DND-41 (cell line): ENCODE data around the gene BTK.
A peak's percentile ranks its signal among the peaks of the same experiment; 100 is the strongest.

Source experiments
- ATAC-seq: fragments of 200-7000 bp; cut with Tn5 transposase; 3 replicates; pipeline ENCODE4 v1.9.1; 2021; ENCODE audit warnings: low read depth; ENCODE audit not compliant: insufficient read depth
- DNase-seq: peaks from one replicate; pipeline ENCODE4 v3.0.0-alpha.2; 2020
- H2AFZ ChIP-seq: 2 replicates; pipeline ENCODE4 v1.6.0; 2012; ENCODE audit warnings: low read depth, low read length
- H3K27ac ChIP-seq: 2 replicates; pipeline ENCODE4 v1.5.1; 2012; ENCODE audit warnings: low read length, inconsistent platforms
- H3K27me3 ChIP-seq: fragments of 200-600 bp; sonication (generic); 2 replicates; pipeline ENCODE4 v1.6.0; 2012; ENCODE audit warnings: low read length, mild to moderate bottlenecking, inconsistent platforms; ENCODE audit not compliant: insufficient read depth, poor library complexity
- H3K36me3 ChIP-seq: 2 replicates; pipeline ENCODE4 v1.5.1; 2012; ENCODE audit warnings: low read length, inconsistent platforms; ENCODE audit not compliant: insufficient read depth
- H3K4me1 ChIP-seq: 2 replicates; pipeline ENCODE4 v1.5.1; 2012; ENCODE audit warnings: mild to moderate bottlenecking, low read length; ENCODE audit not compliant: insufficient read depth
- H3K4me2 ChIP-seq: 2 replicates; pipeline ENCODE4 v1.6.0; 2012; ENCODE audit warnings: mild to moderate bottlenecking, moderate library complexity, low read length, inconsistent platforms; ENCODE audit not compliant: insufficient read depth
- H3K4me3 ChIP-seq, 2 experiments: fragments of 200-600 bp in 1 of 2; shearing (Covaris generic) in 1 of 2; 2 replicates each; pipeline ENCODE4 v1.5.1; 2012 to 2016; ENCODE audit warnings: inconsistent platforms in 2 of 2, low read length in 2 of 2, mild to moderate bottlenecking in 2 of 2, low read depth in 1 of 2, moderate library complexity in 1 of 2
- H3K79me2 ChIP-seq: 2 replicates; pipeline ENCODE4 v1.6.0; 2012; ENCODE audit warnings: low read length, inconsistent platforms; ENCODE audit not compliant: insufficient read depth
- H3K9ac ChIP-seq: 2 replicates; pipeline ENCODE4 v1.6.0; 2012; ENCODE audit warnings: low read depth, mild to moderate bottlenecking, inconsistent platforms, low read length, moderate library complexity
- H3K9me3 ChIP-seq: 2 replicates; pipeline ENCODE4 v1.5.1; 2012; ENCODE audit warnings: low read length, moderate library complexity, mild to moderate bottlenecking, inconsistent platforms; ENCODE audit not compliant: insufficient read depth, severe bottlenecking
- H4K20me1 ChIP-seq: 2 replicates; pipeline ENCODE4 v1.6.0; 2012; ENCODE audit warnings: low read length; ENCODE audit not compliant: insufficient read depth
- CTCF ChIP-seq: IDR thresholded peaks from 2 replicates; pipeline ENCODE4 v1.5.1; 2012; ENCODE audit warnings: borderline replicate concordance, low read length, moderate library complexity, mild to moderate bottlenecking; ENCODE audit not compliant: poor library complexity, severe bottlenecking; ENCODE audit errors: extremely low read depth
- EZH2 ChIP-seq: IDR thresholded peaks from 3 replicates; pipeline ENCODE4 v1.6.1; 2012; ENCODE audit warnings: borderline replicate concordance, low read depth, mild to moderate bottlenecking, moderate library complexity, low read length, inconsistent platforms; ENCODE audit not compliant: severe bottlenecking

BTK gene

GRCh38 chrX:101393530-101394305 is 7.7 kb upstream of the BTK start:
- H3K27me3 ChIP-seq, result no peaks in the 10 kb centered on the region
- DNase-seq, result no peak
- H3K4me1 ChIP-seq, result peaks cover 31% of the 10 kb centered on the region
- H3K9ac ChIP-seq, result no peak overlapping the region
- H3K27ac ChIP-seq, result no peak overlapping the region
- no peak overlapping the region for H3K4me3 ChIP-seq
- H3K36me3 ChIP-seq, result peaks cover 39% of the 10 kb centered on the region
- no peaks in the 10 kb centered on the region; the same call in 1 of the 2 replicates for H4K20me1 ChIP-seq
- H2AFZ ChIP-seq, result no peak overlapping the region
- H3K4me2 ChIP-seq, result peak overlapping the region; percentile 79; the same call in 1 of the 2 replicates
- TF ChIP-seq EZH2, result no peak
- no peak for TF ChIP-seq CTCF
- peaks cover 25% of the 10 kb centered on the region for H3K79me2 ChIP-seq
- H3K9me3 ChIP-seq, result no peaks in the 10 kb centered on the region
- ATAC-seq, result no peak

- Histone ChIP-seq H3K4me3 (peak overlapping the region; percentile 54 to 70; a peak in 3 of 4 replicates), H3K27ac (peak overlapping the region; percentile 69), H3K27me3 (no peaks in the 10 kb centered on the region), H3K4me2 (peak overlapping the region; percentile 79), H2AFZ (no peak overlapping the region), H3K79me2 (peaks cover 25% of the 10 kb centered on the region), H3K9ac (peak overlapping the region; percentile 69), H3K9me3 (no peaks in the 10 kb centered on the region), H3K36me3 (peaks cover 39% of the 10 kb centered on the region), H3K4me1 (peaks cover 31% of the 10 kb centered on the region), H4K20me1 (no peaks in the 10 kb centered on the region; the same call in 1 of the 2 replicates)
- DNase-seq, result no peak
- no peak for TF ChIP-seq CTCF
- TF ChIP-seq EZH2, result no peak
- ATAC-seq, result no peak
These were observed 5.8 kb upstream of the BTK start for GRCh38 chrX:101391831-101392230.

GRCh38 chrX:101390664-101391525 is 4.9 kb upstream of the BTK start, which contains the start of gene RPL36A:
Gene RPL36A, plus strand, starts transcription at chrX:101391011. Its CDS starts 33 bp downstream, at chrX:101391044.
- H3K27ac ChIP-seq, result peak within 1 kb of the TSS; percentile 81
- H3K36me3 ChIP-seq, result peaks cover 39% of the 10 kb centered on the region
- peaks cover 31% of the 10 kb centered on the region for H3K4me1 ChIP-seq
- ATAC-seq, result peak; percentile 97
- TF ChIP-seq CTCF (peak; percentile 82), EZH2 (no peak)
- peaks cover 25% of the 10 kb centered on the region for H3K79me2 ChIP-seq
- H4K20me1 ChIP-seq, result no peaks in the 10 kb centered on the region; the same call in 1 of the 2 replicates
- H3K4me2 ChIP-seq, result peak within 1 kb of the TSS; percentile 79
- peak within 1 kb of the TSS; percentile 95 for H2AFZ ChIP-seq
- H3K4me3 ChIP-seq, result peak within 1 kb of the TSS; percentile 54 to 70; a peak in 3 of 4 replicates
- peak within 1 kb of the TSS; percentile 69 for H3K9ac ChIP-seq
- peak; percentile 91 for DNase-seq
- H3K27me3 ChIP-seq, result no peaks in the 10 kb centered on the region
- no peaks in the 10 kb centered on the region for H3K9me3 ChIP-seq
